ENCODE measurements around the gene MAPRE2.
A peak's percentile ranks its signal among the peaks of the same experiment; 100 is the strongest.

MAPRE2 gene

DNA sequence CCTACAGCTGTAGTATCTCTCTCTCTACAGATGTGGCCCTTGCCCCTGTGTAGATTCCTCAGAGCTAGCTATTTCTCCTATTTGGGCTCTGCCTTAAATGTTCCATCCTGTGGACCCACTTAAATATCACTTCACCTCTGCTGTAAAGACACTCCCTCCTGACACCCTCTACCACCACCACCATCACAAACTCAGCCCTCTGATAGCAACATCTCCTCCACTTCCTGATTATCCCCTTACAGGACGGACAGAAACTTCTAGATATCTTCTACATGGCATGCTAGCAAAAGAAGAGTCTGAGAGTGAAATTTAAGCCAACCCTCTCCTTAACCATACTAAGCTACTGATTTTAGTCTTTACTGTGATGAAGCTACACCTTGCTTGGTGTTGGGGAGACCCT is 3.2 kb upstream of the MAPRE2 start:
- Histone ChIP-seq H3K36me3 (ENCODE audit: control insufficient read depth, insufficient read depth, low read length) (no peaks in the 10 kb centered on the region), H3K4me1 (ENCODE audit: control insufficient read depth, insufficient read depth, low read length, poor library complexity, severe bottlenecking) (peaks cover 15% of the 10 kb centered on the region), H3K4me3 (ENCODE audit: extremely low read depth, insufficient read depth, low read length, poor library complexity, severe bottlenecking) (no peak overlapping the region), H3K9me3 (ENCODE audit: control insufficient read depth, low read length) (no peaks in the 10 kb centered on the region), H3K27ac (ENCODE audit: low read depth, low read length, severe bottlenecking) (no peak overlapping the region)
- WGBS, 2 experiments (ENCODE audit: insufficient coverage in 2 of 2): no CpG with 5 or more reads among the region's 1 CpG

DNA sequence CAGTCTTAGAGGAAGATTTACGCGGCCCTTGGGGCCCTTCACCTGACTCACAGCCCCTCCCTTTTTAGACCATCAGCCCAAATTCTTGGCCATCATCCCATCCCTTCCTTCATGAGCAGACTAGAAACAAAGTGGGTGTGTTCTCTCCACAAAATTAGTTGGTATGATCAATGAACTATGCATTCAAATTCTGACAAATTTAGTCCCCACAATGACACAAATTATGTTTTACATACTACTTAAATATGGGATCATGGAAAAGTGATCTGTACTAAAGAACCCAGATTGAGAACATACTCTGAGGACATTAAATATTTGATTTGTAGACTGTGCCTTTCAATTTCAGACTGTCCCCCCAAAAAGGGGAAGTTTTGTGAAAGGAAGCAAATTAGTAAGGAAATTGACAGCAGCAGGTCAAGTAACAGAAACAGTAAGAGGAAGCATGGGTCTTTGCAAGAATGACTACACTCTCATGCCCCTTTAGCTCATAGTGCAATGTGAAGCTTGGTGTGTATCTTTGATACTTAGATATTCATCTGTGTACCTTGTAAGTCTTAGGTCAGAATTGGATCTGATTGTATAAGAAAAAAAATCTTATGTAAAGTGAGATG is 2.2 kb upstream of the MAPRE2 start:
- Histone ChIP-seq H3K4me1 (ENCODE audit: control insufficient read depth, insufficient read depth, low read length, poor library complexity, severe bottlenecking) (peaks cover 17% of the 10 kb centered on the region), H3K9me3 (ENCODE audit: control insufficient read depth, low read length) (no peaks in the 10 kb centered on the region), H3K36me3 (ENCODE audit: control insufficient read depth, insufficient read depth, low read length) (no peaks in the 10 kb centered on the region), H3K4me3 (ENCODE audit: extremely low read depth, insufficient read depth, low read length, poor library complexity, severe bottlenecking) (no peak overlapping the region), H3K27ac (ENCODE audit: low read depth, low read length, severe bottlenecking) (no peak overlapping the region)
- WGBS, 2 experiments (ENCODE audit: insufficient coverage in 2 of 2): no CpG with 5 or more reads among the region's 2 CpGs

- H3K36me3 ChIP-seq (ENCODE audit: control insufficient read depth, insufficient read depth, low read length): no peaks in the 10 kb centered on the region
- peak overlapping the region; percentile 73 for H3K4me3 ChIP-seq (ENCODE audit: extremely low read depth, insufficient read depth, low read length, poor library complexity, severe bottlenecking)
- H3K4me1 ChIP-seq (ENCODE audit: control insufficient read depth, insufficient read depth, low read length, poor library complexity, severe bottlenecking): peaks cover 27% of the 10 kb centered on the region
- H3K27ac ChIP-seq (ENCODE audit: low read depth, low read length, severe bottlenecking): peak overlapping the region; percentile 96
- H3K9me3 ChIP-seq (ENCODE audit: control insufficient read depth, low read length): no peaks in the 10 kb centered on the region
Observed at GRCh38 chr18:35040638-35040987, 600 bp upstream of the MAPRE2 start.

DNA sequence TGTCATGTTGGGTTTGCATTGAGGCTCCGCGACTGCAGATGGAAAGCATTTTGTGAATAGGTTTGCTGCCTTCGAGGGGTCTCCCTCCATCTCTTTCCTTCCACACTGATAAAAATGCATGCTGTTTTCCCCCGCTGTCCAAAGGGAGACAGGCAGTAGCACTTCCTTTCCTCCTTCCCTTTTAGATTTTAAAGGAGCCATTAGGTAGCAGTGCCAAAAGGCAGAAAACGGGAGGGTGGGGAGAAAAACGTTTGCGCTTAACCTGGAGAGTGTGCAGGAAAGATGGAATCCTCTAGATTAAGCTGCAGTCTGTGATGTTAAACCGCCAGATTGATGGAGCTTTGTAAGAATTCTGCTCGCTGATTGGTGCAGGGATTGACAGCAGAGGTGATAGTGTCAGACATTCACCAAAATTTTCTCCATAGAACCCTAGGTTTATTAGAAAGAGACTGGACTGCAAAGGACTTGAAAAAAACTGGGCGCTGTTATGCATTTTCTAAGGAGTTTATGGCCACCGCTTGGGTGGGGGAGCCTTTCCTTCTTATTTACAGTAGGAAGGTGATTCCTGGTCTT is 688 bp downstream of the MAPRE2 start:
- Histone ChIP-seq H3K36me3 (ENCODE audit: control insufficient read depth, insufficient read depth, low read length) (no peaks in the 10 kb centered on the region), H3K9me3 (ENCODE audit: control insufficient read depth, low read length) (no peaks in the 10 kb centered on the region), H3K4me3 (ENCODE audit: extremely low read depth, insufficient read depth, low read length, poor library complexity, severe bottlenecking) (peak overlapping the region; percentile 73), H3K4me1 (ENCODE audit: control insufficient read depth, insufficient read depth, low read length, poor library complexity, severe bottlenecking) (peaks cover 35% of the 10 kb centered on the region), H3K27ac (ENCODE audit: low read depth, low read length, severe bottlenecking) (peak overlapping the region; percentile 96)
- WGBS, 2 experiments (ENCODE audit: insufficient coverage in 2 of 2): 0 to 8% methylated on average over 7 of the region's 11 CpGs

DNA sequence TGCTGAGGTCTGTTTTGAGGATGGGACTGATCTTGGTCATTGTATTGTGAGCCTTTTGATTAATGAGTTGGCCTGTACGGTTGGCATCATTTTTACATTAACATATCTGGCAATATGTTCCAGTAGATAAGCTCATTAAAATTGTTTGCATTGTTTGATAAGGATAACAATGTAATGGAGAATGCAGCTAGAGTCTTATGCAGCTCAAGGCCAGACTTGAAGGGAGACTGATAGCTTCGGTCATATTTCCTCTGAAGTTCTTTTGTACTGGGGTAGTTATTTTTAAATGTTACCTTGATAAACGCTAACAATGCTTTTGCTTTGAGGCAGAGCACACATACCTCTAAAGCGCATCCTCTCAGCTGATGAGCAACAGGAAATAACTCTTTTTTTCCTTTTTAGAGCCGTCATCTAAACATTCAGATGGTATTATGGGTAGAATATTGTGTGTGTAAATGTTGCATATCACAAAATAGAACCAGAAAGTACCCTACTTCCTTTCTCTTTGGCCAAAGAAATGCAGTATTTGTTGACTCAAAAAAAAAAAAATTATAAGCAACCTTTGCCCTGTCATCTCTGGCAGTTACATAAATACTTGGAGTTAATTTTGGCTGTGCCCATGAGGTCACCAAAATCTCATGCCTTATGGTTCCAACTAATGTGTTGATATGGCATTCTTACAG is 1.3 kb downstream of the MAPRE2 start:
- Histone ChIP-seq H3K4me1 (ENCODE audit: control insufficient read depth, insufficient read depth, low read length, poor library complexity, severe bottlenecking) (peaks cover 35% of the 10 kb centered on the region), H3K4me3 (ENCODE audit: extremely low read depth, insufficient read depth, low read length, poor library complexity, severe bottlenecking) (peak overlapping the region; percentile 73), H3K36me3 (ENCODE audit: control insufficient read depth, insufficient read depth, low read length) (no peaks in the 10 kb centered on the region), H3K27ac (ENCODE audit: low read depth, low read length, severe bottlenecking) (no peak overlapping the region), H3K9me3 (ENCODE audit: control insufficient read depth, low read length) (no peaks in the 10 kb centered on the region)
- WGBS, 2 experiments (ENCODE audit: insufficient coverage in 2 of 2): 83 to 84% methylated on average over 1 to 2 of the region's 5 CpGs

DNA sequence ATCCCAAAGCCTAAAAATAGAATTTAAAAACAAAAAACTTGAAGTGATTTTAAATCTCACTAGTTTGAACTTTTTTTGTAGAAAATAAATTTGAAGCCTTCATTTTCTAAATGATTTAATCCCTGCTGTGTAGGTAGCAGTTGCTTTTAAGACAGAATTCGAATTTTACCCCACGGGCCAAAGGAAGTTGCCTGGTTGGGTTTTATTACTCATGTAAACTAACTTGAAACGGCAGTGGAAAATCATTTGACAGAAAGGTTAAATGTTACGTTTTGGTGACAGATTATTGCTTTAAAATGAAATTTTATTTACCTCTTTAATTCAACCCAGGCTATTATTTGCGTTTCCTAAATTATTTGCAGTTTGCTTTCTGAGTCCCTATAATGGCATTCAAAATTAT is 2.0 kb downstream of the MAPRE2 start:
- Histone ChIP-seq H3K27ac (ENCODE audit: low read depth, low read length, severe bottlenecking) (no peak overlapping the region), H3K9me3 (ENCODE audit: control insufficient read depth, low read length) (no peaks in the 10 kb centered on the region), H3K4me3 (ENCODE audit: extremely low read depth, insufficient read depth, low read length, poor library complexity, severe bottlenecking) (peak overlapping the region; percentile 73), H3K4me1 (ENCODE audit: control insufficient read depth, insufficient read depth, low read length, poor library complexity, severe bottlenecking) (peaks cover 35% of the 10 kb centered on the region), H3K36me3 (ENCODE audit: control insufficient read depth, insufficient read depth, low read length) (peaks cover 6% of the 10 kb centered on the region)
- WGBS, 2 experiments (ENCODE audit: insufficient coverage in 2 of 2): 36% methylated on average over 2 of the region's 5 CpGs; no CpG with 5 or more reads in 1 of the 2 experiments

DNA sequence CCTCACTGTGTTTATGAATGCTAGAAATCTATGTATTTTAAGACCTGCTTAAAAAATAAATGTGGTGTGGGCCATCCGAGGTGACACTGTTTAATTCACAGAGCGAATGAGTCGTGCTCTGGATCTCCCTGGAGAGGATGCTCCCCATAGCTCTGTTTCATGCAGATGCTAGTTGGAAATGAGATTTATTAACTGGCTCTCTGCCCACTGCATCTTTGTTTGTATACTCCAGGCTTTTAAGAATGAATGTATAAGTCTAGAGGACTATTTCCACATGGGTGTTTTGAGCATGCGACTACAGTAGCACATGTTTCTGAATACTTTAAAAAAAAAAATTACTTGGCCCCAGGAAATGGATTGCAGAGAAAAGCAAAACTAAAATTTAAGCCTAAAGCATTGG is 3.9 kb downstream of the MAPRE2 start:
- peaks cover 34% of the 10 kb centered on the region for H3K4me1 ChIP-seq (ENCODE audit: control insufficient read depth, insufficient read depth, low read length, poor library complexity, severe bottlenecking)
- no peak overlapping the region for H3K4me3 ChIP-seq (ENCODE audit: extremely low read depth, insufficient read depth, low read length, poor library complexity, severe bottlenecking)
- H3K27ac ChIP-seq (ENCODE audit: low read depth, low read length, severe bottlenecking): peak overlapping the region; percentile 18
- 69 to 90% methylated on average over 3 of the region's 4 CpGs for WGBS, 2 experiments (ENCODE audit: insufficient coverage in 2 of 2)
- H3K36me3 ChIP-seq (ENCODE audit: control insufficient read depth, insufficient read depth, low read length): peaks cover 7% of the 10 kb centered on the region
- no peaks in the 10 kb centered on the region for H3K9me3 ChIP-seq (ENCODE audit: control insufficient read depth, low read length)

DNA sequence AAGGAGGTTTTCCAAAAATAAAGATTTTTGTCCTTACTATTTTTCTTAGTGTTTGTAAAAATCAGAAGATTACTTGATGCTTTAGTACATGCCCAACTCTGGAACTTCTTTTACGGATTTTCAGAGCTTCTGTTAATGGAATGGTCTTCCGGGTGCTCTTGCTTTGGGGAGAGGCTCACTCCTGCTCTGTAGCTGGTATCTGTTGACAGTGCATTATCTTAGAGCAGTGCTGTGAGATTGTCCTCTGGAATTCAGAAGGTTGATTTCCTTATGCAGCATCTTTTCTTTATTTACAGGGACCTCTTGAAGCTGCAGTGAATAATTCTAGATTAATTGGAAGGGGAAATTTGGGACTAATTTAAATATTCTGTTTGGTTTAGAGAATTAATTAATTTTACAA is 4.6 kb downstream of the MAPRE2 start:
- H3K4me1 ChIP-seq (ENCODE audit: control insufficient read depth, insufficient read depth, low read length, poor library complexity, severe bottlenecking): peaks cover 27% of the 10 kb centered on the region
- WGBS, 2 experiments (ENCODE audit: insufficient coverage in 2 of 2): 80% methylated on average over 2 of the region's 2 CpGs; no CpG with 5 or more reads in 1 of the 2 experiments
- no peak overlapping the region for H3K4me3 ChIP-seq (ENCODE audit: extremely low read depth, insufficient read depth, low read length, poor library complexity, severe bottlenecking)
- peak overlapping the region; percentile 18 for H3K27ac ChIP-seq (ENCODE audit: low read depth, low read length, severe bottlenecking)
- H3K36me3 ChIP-seq (ENCODE audit: control insufficient read depth, insufficient read depth, low read length): peaks cover 7% of the 10 kb centered on the region
- H3K9me3 ChIP-seq (ENCODE audit: control insufficient read depth, low read length): no peaks in the 10 kb centered on the region

- Histone ChIP-seq H3K4me3 (ENCODE audit: extremely low read depth, insufficient read depth, low read length, poor library complexity, severe bottlenecking) (no peak overlapping the region), H3K4me1 (ENCODE audit: control insufficient read depth, insufficient read depth, low read length, poor library complexity, severe bottlenecking) (peaks cover 22% of the 10 kb centered on the region), H3K9me3 (ENCODE audit: control insufficient read depth, low read length) (no peaks in the 10 kb centered on the region), H3K36me3 (ENCODE audit: control insufficient read depth, insufficient read depth, low read length) (peaks cover 7% of the 10 kb centered on the region), H3K27ac (ENCODE audit: low read depth, low read length, severe bottlenecking) (no peak overlapping the region)
- WGBS, 2 experiments (ENCODE audit: insufficient coverage in 2 of 2): 94 to 100% methylated on average over 1 to 2 of the region's 4 CpGs
Observed at GRCh38 chr18:35047697-35048292, 6.6 kb downstream of the MAPRE2 start.

- no peak overlapping the region for H3K4me3 ChIP-seq (ENCODE audit: extremely low read depth, insufficient read depth, low read length, poor library complexity, severe bottlenecking)
- H3K4me1 ChIP-seq (ENCODE audit: control insufficient read depth, insufficient read depth, low read length, poor library complexity, severe bottlenecking): peaks cover 18% of the 10 kb centered on the region
- H3K27ac ChIP-seq (ENCODE audit: low read depth, low read length, severe bottlenecking): no peak overlapping the region
- H3K36me3 ChIP-seq (ENCODE audit: control insufficient read depth, insufficient read depth, low read length): peaks cover 7% of the 10 kb centered on the region
- peaks cover 4% of the 10 kb centered on the region for H3K9me3 ChIP-seq (ENCODE audit: control insufficient read depth, low read length)
- 86% methylated on average over 2 of the region's 8 CpGs; no CpG with 5 or more reads in 1 of the 2 experiments for WGBS, 2 experiments (ENCODE audit: insufficient coverage in 2 of 2)
Observed at GRCh38 chr18:35049111-35050027, 8.2 kb downstream of the MAPRE2 start.
